ENCODE results near the gene ARHGAP6. TPM values are rescaled to one million over a fixed set of nuclear protein-coding genes. Genes with fewer than 3 reads are reported as not detected.

Gene ARHGAP6
- total and polyA plus RNA-seq, 9 of the 15 experiments (the other 6 are each of a cell fraction or from before 2014, with no cell fraction given): 12.5 to 63.6 (median 41.8) TPM

GRCh38 chrX:11461201-11462001 lies 204.3 kb downstream of the ARHGAP6 start (continued):
- peak in 1 of 2 experiments; percentile 31; a peak in 1 of 4 replicates for TF ChIP-seq NONO (IDR thresholded peaks at IDR 0.05; ENCODE audit: low read depth in 2 of 2, low read length in 1 of 2)
- TF ChIP-seq SMAD2 (IDR thresholded peaks at IDR 0.05; ENCODE audit: low read depth, low read length): no peak
- TF ChIP-seq, protein P1, sequence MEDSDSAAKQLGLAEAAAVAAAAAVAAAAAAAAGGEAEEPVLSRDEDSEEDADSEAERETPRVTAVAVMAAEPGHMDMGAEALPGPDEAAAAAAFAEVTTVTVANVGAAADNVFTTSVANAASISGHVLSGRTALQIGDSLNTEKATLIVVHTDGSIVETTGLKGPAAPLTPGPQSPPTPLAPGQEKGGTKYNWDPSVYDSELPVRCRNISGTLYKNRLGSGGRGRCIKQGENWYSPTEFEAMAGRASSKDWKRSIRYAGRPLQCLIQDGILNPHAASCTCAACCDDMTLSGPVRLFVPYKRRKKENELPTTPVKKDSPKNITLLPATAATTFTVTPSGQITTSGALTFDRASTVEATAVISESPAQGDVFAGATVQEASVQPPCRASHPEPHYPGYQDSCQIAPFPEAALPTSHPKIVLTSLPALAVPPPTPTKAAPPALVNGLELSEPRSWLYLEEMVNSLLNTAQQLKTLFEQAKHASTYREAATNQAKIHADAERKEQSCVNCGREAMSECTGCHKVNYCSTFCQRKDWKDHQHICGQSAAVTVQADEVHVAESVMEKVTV (CRISPR knock-in tag; IDR thresholded peaks at IDR 0.05): 0 out of 2 replicates have a peak, but pooled peaks have one; percentile 3
- peak; percentile 59; the same call in 1 of the 2 replicates for TF ChIP-seq MAFF (IDR thresholded peaks at IDR 0.05; ENCODE audit: low read length)
- peak; percentile 83; the same call in 1 of the 2 replicates for TF ChIP-seq ZEB2 (IDR thresholded peaks at IDR 0.05)
- TF ChIP-seq, protein P2, sequence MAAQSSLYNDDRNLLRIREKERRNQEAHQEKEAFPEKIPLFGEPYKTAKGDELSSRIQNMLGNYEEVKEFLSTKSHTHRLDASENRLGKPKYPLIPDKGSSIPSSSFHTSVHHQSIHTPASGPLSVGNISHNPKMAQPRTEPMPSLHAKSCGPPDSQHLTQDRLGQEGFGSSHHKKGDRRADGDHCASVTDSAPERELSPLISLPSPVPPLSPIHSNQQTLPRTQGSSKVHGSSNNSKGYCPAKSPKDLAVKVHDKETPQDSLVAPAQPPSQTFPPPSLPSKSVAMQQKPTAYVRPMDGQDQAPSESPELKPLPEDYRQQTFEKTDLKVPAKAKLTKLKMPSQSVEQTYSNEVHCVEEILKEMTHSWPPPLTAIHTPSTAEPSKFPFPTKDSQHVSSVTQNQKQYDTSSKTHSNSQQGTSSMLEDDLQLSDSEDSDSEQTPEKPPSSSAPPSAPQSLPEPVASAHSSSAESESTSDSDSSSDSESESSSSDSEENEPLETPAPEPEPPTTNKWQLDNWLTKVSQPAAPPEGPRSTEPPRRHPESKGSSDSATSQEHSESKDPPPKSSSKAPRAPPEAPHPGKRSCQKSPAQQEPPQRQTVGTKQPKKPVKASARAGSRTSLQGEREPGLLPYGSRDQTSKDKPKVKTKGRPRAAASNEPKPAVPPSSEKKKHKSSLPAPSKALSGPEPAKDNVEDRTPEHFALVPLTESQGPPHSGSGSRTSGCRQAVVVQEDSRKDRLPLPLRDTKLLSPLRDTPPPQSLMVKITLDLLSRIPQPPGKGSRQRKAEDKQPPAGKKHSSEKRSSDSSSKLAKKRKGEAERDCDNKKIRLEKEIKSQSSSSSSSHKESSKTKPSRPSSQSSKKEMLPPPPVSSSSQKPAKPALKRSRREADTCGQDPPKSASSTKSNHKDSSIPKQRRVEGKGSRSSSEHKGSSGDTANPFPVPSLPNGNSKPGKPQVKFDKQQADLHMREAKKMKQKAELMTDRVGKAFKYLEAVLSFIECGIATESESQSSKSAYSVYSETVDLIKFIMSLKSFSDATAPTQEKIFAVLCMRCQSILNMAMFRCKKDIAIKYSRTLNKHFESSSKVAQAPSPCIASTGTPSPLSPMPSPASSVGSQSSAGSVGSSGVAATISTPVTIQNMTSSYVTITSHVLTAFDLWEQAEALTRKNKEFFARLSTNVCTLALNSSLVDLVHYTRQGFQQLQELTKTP (IDR thresholded peaks at IDR 0.05; ENCODE audit: low read depth in 1 of 2, partially characterized antibody in 2 of 2): peak in 1 of 2 experiments; percentile 82
- TF ChIP-seq SUPT5H (IDR thresholded peaks at IDR 0.05): no peak
- TF ChIP-seq ZNF436 (CRISPR knock-in tag; IDR thresholded peaks at IDR 0.05): no peak
- TF ChIP-seq, protein P3, sequence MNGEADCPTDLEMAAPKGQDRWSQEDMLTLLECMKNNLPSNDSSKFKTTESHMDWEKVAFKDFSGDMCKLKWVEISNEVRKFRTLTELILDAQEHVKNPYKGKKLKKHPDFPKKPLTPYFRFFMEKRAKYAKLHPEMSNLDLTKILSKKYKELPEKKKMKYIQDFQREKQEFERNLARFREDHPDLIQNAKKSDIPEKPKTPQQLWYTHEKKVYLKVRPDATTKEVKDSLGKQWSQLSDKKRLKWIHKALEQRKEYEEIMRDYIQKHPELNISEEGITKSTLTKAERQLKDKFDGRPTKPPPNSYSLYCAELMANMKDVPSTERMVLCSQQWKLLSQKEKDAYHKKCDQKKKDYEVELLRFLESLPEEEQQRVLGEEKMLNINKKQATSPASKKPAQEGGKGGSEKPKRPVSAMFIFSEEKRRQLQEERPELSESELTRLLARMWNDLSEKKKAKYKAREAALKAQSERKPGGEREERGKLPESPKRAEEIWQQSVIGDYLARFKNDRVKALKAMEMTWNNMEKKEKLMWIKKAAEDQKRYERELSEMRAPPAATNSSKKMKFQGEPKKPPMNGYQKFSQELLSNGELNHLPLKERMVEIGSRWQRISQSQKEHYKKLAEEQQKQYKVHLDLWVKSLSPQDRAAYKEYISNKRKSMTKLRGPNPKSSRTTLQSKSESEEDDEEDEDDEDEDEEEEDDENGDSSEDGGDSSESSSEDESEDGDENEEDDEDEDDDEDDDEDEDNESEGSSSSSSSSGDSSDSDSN (IDR thresholded peaks at IDR 0.05; ENCODE audit: borderline replicate concordance in 1 of 2, low read depth in 2 of 2, low read length in 2 of 2): peak; percentile 45 to 67; a peak in 2 of 4 replicates
- peak; percentile 94 for TF ChIP-seq SMARCA4 (IDR thresholded peaks at IDR 0.05)
- TF ChIP-seq, protein P4, sequence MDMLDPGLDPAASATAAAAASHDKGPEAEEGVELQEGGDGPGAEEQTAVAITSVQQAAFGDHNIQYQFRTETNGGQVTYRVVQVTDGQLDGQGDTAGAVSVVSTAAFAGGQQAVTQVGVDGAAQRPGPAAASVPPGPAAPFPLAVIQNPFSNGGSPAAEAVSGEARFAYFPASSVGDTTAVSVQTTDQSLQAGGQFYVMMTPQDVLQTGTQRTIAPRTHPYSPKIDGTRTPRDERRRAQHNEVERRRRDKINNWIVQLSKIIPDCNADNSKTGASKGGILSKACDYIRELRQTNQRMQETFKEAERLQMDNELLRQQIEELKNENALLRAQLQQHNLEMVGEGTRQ (CRISPR knock-in tag; IDR thresholded peaks at IDR 0.05): no peak
- peak; percentile 67; the same call in 1 of the 2 replicates for TF ChIP-seq ZNF589 (CRISPR knock-in tag; IDR thresholded peaks at IDR 0.05; ENCODE audit: low read depth)
- TF ChIP-seq ZFPM2 (CRISPR knock-in tag; IDR thresholded peaks at IDR 0.05): no peak
- TF ChIP-seq RBM17 (IDR thresholded peaks at IDR 0.05; ENCODE audit: borderline replicate concordance, low read depth, low read length): no peak
- TF ChIP-seq ZNF324 (CRISPR knock-in tag; IDR thresholded peaks at IDR 0.05): no peak
- peak; percentile 62; the same call in 1 of the 2 replicates for TF ChIP-seq JUN (IDR thresholded peaks at IDR 0.05; ENCODE audit: borderline replicate concordance, low read depth, low read length)
- no peak for TF ChIP-seq JUN (CRISPR knock-in tag; IDR thresholded peaks at IDR 0.05; ENCODE audit: borderline replicate concordance)
- TF ChIP-seq CHD1 (IDR thresholded peaks at IDR 0.05; ENCODE audit: low read length): no peak
- TF ChIP-seq ZKSCAN8 (CRISPR knock-in tag; IDR thresholded peaks at IDR 0.05): no peak
- TF ChIP-seq ZSCAN29 (IDR thresholded peaks at IDR 0.05): no peak
